WERI-Rb-1 (cell line): ENCODE data around the gene IL3RA.

ENCODE experiments used
- DNase-seq: peaks from one replicate; pipeline ENCODE4 v3.0.0-alpha.2; 2020
- H3K27ac ChIP-seq: fragments of 250-450 bp; sonication (Bioruptor Pico); 2 replicates; pipeline ENCODE4 v1.5.1; 2020; ENCODE audit warnings: mild to moderate bottlenecking, moderate library complexity
- H3K27me3 ChIP-seq: fragments of 250-450 bp; sonication (Bioruptor Pico); 2 replicates; pipeline ENCODE4 v1.5.1; 2021; ENCODE audit warnings: mild to moderate bottlenecking, low read depth, moderate library complexity; ENCODE audit not compliant: insufficient read depth, severe bottlenecking
- H3K36me3 ChIP-seq: fragments of 250-450 bp; sonication (Bioruptor Pico); 2 replicates; pipeline ENCODE4 v1.5.1; 2020; ENCODE audit warnings: mild to moderate bottlenecking, moderate library complexity
- H3K4me3 ChIP-seq: 2 replicates; pipeline ENCODE4 v1.5.1; 2011; ENCODE audit warnings: low read depth, mild to moderate bottlenecking, control low read depth, low read length
- H3K9me3 ChIP-seq: fragments of 250-450 bp; sonication (Bioruptor Pico); 2 replicates; pipeline ENCODE4 v1.5.1; 2021; ENCODE audit warnings: mild to moderate bottlenecking, moderate library complexity; ENCODE audit not compliant: severe bottlenecking
- CTCF ChIP-seq: IDR thresholded peaks from 2 replicates; pipeline ENCODE4 v1.5.1; 2011; ENCODE audit warnings: low read depth, mild to moderate bottlenecking, control low read depth, inconsistent platforms, low read length

Gene IL3RA

DNA sequence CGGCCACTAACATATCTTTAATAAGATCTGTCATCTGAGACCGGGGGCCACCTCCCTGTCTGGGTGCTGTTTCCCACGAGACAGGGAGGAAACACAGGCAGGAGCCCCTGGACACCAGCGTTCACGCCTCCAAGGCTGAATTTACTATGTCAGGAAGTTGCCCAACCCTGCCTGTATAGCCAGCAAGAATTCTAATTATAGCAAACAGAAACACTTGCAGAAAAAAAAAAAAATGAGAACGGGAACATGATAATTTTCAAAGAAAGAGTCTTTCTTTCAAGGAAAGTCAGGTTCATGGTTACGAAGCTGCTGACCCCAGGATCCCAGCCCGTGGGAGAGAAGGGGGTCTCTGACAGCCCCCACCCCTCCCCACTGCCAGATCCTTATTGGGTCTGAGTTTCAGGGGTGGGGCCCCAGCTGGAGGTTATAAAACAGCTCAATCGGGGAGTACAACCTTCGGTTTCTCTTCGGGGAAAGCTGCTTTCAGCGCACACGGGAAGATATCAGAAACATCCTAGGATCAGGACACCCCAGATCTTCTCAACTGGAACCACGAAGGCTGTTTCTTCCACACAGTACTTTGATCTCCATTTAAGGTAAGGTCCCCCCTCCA, at the start of gene IL3RA:
Gene IL3RA, plus strand, starts transcription at position 455 of the 613 bp plus-strand sequence. CDS start 4,981 bp downstream, outside the sequence.
- H3K27me3 ChIP-seq = no peaks in the 10 kb centered on the region
- H3K27ac ChIP-seq = no peak within 1 kb of the TSS
- DNase-seq = no peak
- H3K9me3 ChIP-seq = peaks cover 3% of the 10 kb centered on the region
- TF ChIP-seq CTCF = no peak
- no peak within 1 kb of the TSS for H3K4me3 ChIP-seq
- H3K36me3 ChIP-seq = peaks cover 4% of the 10 kb centered on the region

GRCh38 chrX:1289535-1289934, 47.0 kb upstream of the IL3RA start:
- DNase-seq = no peak
- Histone ChIP-seq H3K27ac (no peak overlapping the region), H3K9me3 (no peaks in the 10 kb centered on the region), H3K36me3 (no peaks in the 10 kb centered on the region), H3K27me3 (peaks cover 10% of the 10 kb centered on the region), H3K4me3 (no peak overlapping the region)
- TF ChIP-seq CTCF = no peak

- no peak for DNase-seq
- H3K36me3 ChIP-seq = no peaks in the 10 kb centered on the region
- no peak overlapping the region for H3K4me3 ChIP-seq
- no peak for TF ChIP-seq CTCF
- H3K9me3 ChIP-seq = no peaks in the 10 kb centered on the region
- H3K27ac ChIP-seq = no peak overlapping the region
- H3K27me3 ChIP-seq = peaks cover 5% of the 10 kb centered on the region
Observed at GRCh38 chrX:1291110-1291740, 45.4 kb upstream of the IL3RA start.

- DNase-seq = no peak
- H3K27ac ChIP-seq = no peak overlapping the region
- H3K27me3 ChIP-seq = peaks cover 5% of the 10 kb centered on the region
- H3K4me3 ChIP-seq = no peak overlapping the region
- no peak for TF ChIP-seq CTCF
- H3K9me3 ChIP-seq = no peaks in the 10 kb centered on the region
- no peaks in the 10 kb centered on the region for H3K36me3 ChIP-seq
Observed at GRCh38 chrX:1292575-1293290, 43.9 kb upstream of the IL3RA start.

- Histone ChIP-seq H3K36me3 (no peaks in the 10 kb centered on the region), H3K9me3 (peaks cover 3% of the 10 kb centered on the region), H3K27me3 (peaks cover 2% of the 10 kb centered on the region), H3K27ac (no peak overlapping the region), H3K4me3 (no peak overlapping the region)
- TF ChIP-seq CTCF = no peak
- DNase-seq = no peak
Observed at GRCh38 chrX:1294301-1295067, 42.1 kb upstream of the IL3RA start.
